ENCODE data around the gene C9orf50. TPM values are rescaled to one million over a fixed set of nuclear protein-coding genes. Genes with fewer than 3 reads are reported as not detected.

C9orf50 gene
- total RNA-seq, 3 donors from 2014 or later: 0.48 TPM; not detected in 2

GRCh38 chr9:129624168-129624759, 3.4 kb upstream of the C9orf50 start:
- Histone ChIP-seq H3K27me3 (no peaks in the 10 kb centered on the region), H3K9me3 (no peaks in the 10 kb centered on the region), H3K4me1 (peaks cover 11 to 16% of the 10 kb centered on the region in 2 donors), H3K27ac (peak overlapping the region in 1 of 2 donors; percentile 9), H3K4me3 (no peak overlapping the region), H3K36me3 (no peaks in the 10 kb centered on the region)
- intact Hi-C loops (cut with DNase I; ENCODE audit: low total_unique reads): no loop called here
- no peak for DNase-seq (ENCODE audit: low spot score in 2 of 2)
- peak; percentile 50 to 66 (median 62) for TF ChIP-seq CTCF (IDR thresholded peaks at IDR 0.05)
- no peak for TF ChIP-seq POLR2AphosphoS5 (IDR thresholded peaks at IDR 0.05)

- no peaks in the 10 kb centered on the region for H3K36me3 ChIP-seq
- TF ChIP-seq CTCF (IDR thresholded peaks at IDR 0.05) (no peak), POLR2AphosphoS5 (IDR thresholded peaks at IDR 0.05) (no peak), POLR2A (IDR thresholded peaks at IDR 0.05) (no peak)
- intact Hi-C loops (cut with DNase I; ENCODE audit: low total_unique reads): no loop called here
- no peak for DNase-seq (ENCODE audit: low spot score in 2 of 2)
- no peaks in the 10 kb centered on the region for H3K27me3 ChIP-seq
- peaks cover 11 to 16% of the 10 kb centered on the region in 2 donors for H3K4me1 ChIP-seq
- H3K9me3 ChIP-seq: no peaks in the 10 kb centered on the region
- H3K27ac ChIP-seq: no peak overlapping the region
- H3K4me3 ChIP-seq: no peak overlapping the region
Observed at GRCh38 chr9:129623331-129623730, 2.4 kb upstream of the C9orf50 start.

DNA sequence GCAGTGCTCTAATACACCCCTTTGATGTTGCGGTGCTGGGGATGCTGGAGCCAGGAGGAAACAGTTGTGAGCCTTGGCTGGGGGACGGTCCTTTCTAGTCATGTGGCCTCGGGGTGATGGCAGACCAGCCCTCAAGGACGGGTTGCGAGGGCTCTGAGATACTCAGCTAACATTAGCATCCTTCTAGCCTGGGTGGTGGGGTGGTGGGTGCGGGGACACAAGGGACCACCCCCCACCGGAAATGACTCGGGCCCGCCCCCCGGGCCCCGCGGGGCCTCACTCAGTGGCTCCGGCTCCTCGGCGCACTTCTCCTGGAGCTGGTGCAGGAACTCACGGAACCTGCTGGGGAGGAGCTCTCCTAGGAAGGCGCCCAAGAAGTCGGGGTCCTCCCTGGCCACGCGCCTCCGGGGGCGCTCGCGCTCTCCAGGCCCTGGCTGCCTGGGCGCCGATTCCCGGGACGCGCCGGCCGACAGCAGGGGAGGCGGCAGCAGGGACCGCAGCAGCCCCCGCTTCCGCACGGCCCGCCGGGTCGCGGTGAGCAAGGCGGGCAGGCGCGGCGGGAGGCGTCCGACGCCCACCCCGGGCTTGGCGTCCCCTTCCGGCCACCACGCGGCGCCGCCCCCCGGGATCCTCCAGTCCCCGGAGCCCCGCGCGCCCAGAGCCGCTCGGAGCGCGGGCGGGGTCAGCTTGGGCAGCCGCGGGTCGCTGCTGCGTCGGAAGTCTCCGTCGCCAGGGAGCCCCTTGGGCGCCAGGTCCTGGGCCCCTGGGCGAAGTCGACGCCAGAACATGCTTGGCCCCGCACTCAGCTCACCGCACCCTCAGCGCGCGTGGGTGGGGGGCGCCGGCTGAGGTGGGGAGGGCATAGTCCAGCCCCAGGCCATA, 873 bp downstream of the C9orf50 start:
- Histone ChIP-seq H3K9me3 (no peaks in the 10 kb centered on the region), H3K27me3 (no peaks in the 10 kb centered on the region), H3K4me1 (no peaks in the 10 kb centered on the region), H3K27ac (peak overlapping the region; percentile 35 to 40), H3K36me3 (no peaks in the 10 kb centered on the region), H3K4me3 (peak overlapping the region; percentile 45 to 82 (median 68))
- TF ChIP-seq POLR2AphosphoS5 (IDR thresholded peaks at IDR 0.05) (no peak), POLR2A (IDR thresholded peaks at IDR 0.05) (no peak), CTCF (IDR thresholded peaks at IDR 0.05) (no peak)
- intact Hi-C loops (cut with DNase I; ENCODE audit: low total_unique reads): no loop called here
- no peak for DNase-seq (ENCODE audit: low spot score in 2 of 2)

DNA sequence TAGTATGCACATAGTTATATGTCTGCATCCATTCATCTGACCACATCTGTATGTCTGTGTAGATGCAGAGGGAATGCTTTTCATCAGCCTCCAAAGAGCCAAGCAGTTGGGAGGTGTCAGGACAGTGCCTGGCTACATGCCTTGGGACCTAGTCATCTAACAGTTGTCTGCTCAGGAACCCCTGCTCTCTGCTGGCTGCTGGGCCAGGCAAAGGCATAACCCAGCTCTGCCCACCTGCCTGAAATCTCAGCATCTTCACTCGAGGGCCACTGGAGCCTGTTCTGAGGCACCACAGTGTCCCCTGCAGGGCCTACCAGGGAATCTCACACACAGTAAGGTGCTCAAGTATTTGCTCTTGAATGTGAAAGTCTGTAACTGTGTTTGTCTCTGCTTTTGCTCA, 3.7 kb downstream of the C9orf50 start:
- intact Hi-C loops (cut with DNase I; ENCODE audit: low total_unique reads): no loop called here
- no peaks in the 10 kb centered on the region for H3K4me1 ChIP-seq
- TF ChIP-seq CTCF (IDR thresholded peaks at IDR 0.05) (no peak), POLR2A (IDR thresholded peaks at IDR 0.05) (no peak), POLR2AphosphoS5 (IDR thresholded peaks at IDR 0.05) (no peak)
- no peaks in the 10 kb centered on the region for H3K9me3 ChIP-seq
- no peak overlapping the region for H3K27ac ChIP-seq
- H3K4me3 ChIP-seq: no peak overlapping the region
- H3K27me3 ChIP-seq: no peaks in the 10 kb centered on the region
- no peaks in the 10 kb centered on the region for H3K36me3 ChIP-seq
- DNase-seq (ENCODE audit: low spot score in 2 of 2): no peak

Data from breast epithelium (tissue), 4 donors.